ENCODE measurements around the gene B3GAT3. TPM values are rescaled to one million over a fixed set of nuclear protein-coding genes. Genes with fewer than 3 reads are reported as not detected.

The B3GAT3 gene
- total and polyA plus RNA-seq, 2 of the 8 experiments (the other 6 are each of a cell fraction or from before 2014, with no cell fraction given) = 28.0 to 39.0 TPM

DNA sequence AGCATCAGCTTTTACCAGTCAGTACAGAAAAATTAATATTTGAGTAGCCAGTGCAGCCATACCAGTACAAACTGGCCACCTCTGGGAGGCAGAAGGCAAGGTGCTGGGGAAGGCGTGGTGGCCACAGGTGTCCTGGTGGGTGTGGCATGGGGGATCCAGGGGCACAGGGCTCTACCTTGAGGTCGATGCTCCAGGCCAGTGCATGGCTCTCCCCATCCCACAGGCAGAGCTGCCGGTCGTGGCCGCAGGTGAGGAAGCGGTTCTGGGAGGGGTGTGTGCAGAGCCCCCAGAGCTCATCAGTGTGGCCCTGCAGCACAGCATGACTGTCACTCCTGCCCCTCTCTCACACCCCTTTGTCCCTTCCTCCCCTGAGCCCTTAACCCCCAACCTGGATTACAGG, 16.3 kb downstream of the B3GAT3 start:
- H3K4me3 ChIP-seq (ENCODE audit: extremely low read depth in 1 of 4, insufficient read depth in 2 of 4, low read depth in 3 of 4, low read length in 4 of 4) = no peak overlapping the region
- no peak for DNase-seq (ENCODE audit: low read depth in 1 of 2, low spot score in 2 of 2)
- no peak overlapping the region for H2BK120ac ChIP-seq (replicated peaks; ENCODE audit: low read depth, low read length)
- no peak overlapping the region for H2AK5ac ChIP-seq (ENCODE audit: low read depth, low read length)
- H3K4ac ChIP-seq (replicated peaks; ENCODE audit: insufficient read length, low read depth, low read length) = no peak overlapping the region
- no peaks in the 10 kb centered on the region for H3K9me3 ChIP-seq (ENCODE audit: insufficient read depth in 2 of 2, low read depth in 1 of 2, low read length in 1 of 2)
- H2BK12ac ChIP-seq (ENCODE audit: low read depth, low read length) = no peak overlapping the region
- FAIRE-seq = no peak
- H3K14ac ChIP-seq (ENCODE audit: insufficient read length) = no peak overlapping the region
- H3K27me3 ChIP-seq (replicated peaks in 1 of 4; ENCODE audit: control insufficient read depth in 3 of 4, extremely low read depth in 1 of 4, insufficient read depth in 3 of 4, low read length in 3 of 4) = peaks cover 0 to 13% (median 11%) of the 10 kb centered on the region in 4 experiments; a peak in 6 of 7 replicates
- H3K36me3 ChIP-seq (ENCODE audit: control insufficient read depth in 2 of 4, insufficient read depth in 4 of 4, low read length in 3 of 4) = no peaks in the 10 kb centered on the region; a peak in 2 of 8 replicates
- H3K18ac ChIP-seq (ENCODE audit: extremely low read depth, low read length) = no peak overlapping the region
- TF ChIP-seq KDM1A (IDR thresholded peaks at IDR 0.05; ENCODE audit: borderline replicate concordance, low read length) = no peak
- no peak for TF ChIP-seq POU5F1 (IDR thresholded peaks at IDR 0.05; ENCODE audit: low read depth, low read length)
- no peak for TF ChIP-seq GABPA (IDR thresholded peaks at IDR 0.05; ENCODE audit: borderline replicate concordance, insufficient read depth, low read length)
- no peak for TF ChIP-seq BRCA1 (IDR thresholded peaks at IDR 0.05; ENCODE audit: low read depth, low read length)
- no peak for TF ChIP-seq HDAC2 (IDR thresholded peaks at IDR 0.05; ENCODE audit: borderline replicate concordance in 1 of 2, low read depth in 2 of 2, low read length in 2 of 2)
- TF ChIP-seq RNF2 (IDR thresholded peaks at IDR 0.05; ENCODE audit: borderline replicate concordance, low read depth, low read length, missing control alignments, poor library complexity, severe bottlenecking) = no peak
- TF ChIP-seq SIRT6 (IDR thresholded peaks at IDR 0.05; ENCODE audit: low read length) = no peak
- no peak for TF ChIP-seq JUN (IDR thresholded peaks at IDR 0.05; ENCODE audit: low read depth, low read length)
- no peak overlapping the region for H2BK15ac ChIP-seq (ENCODE audit: low read length)
- no peak overlapping the region for H2BK20ac ChIP-seq (ENCODE audit: low read length)
- no peak overlapping the region for H3K23ac ChIP-seq (ENCODE audit: insufficient read length)
- peaks cover 19% of the 10 kb centered on the region; the same call in 1 of the 2 replicates for H3K23me2 ChIP-seq (ENCODE audit: low read depth, low read length)
- no peak overlapping the region for H3K56ac ChIP-seq (replicated peaks; ENCODE audit: insufficient read length, low read depth, low read length)
- peaks cover 3 to 25% (median 11%) of the 10 kb centered on the region in 4 experiments for H3K4me1 ChIP-seq (replicated peaks in 1 of 4; ENCODE audit: control insufficient read depth in 3 of 4, insufficient read depth in 4 of 4, low read length in 3 of 4)
- peaks cover 0 to 2% of the 10 kb centered on the region in 2 experiments for H4K20me1 ChIP-seq (replicated peaks in 1 of 2; ENCODE audit: control insufficient read depth in 1 of 2, insufficient read depth in 2 of 2, low read length in 2 of 2)
- H3K79me1 ChIP-seq (ENCODE audit: low read depth, low read length) = no peaks in the 10 kb centered on the region; the same call in 1 of the 2 replicates
- H2AFZ ChIP-seq (ENCODE audit: low read length) = no peak overlapping the region
- H3K27ac ChIP-seq (ENCODE audit: low read depth, low read length) = no peak overlapping the region
- H3K9ac ChIP-seq (replicated peaks in 1 of 4; ENCODE audit: extremely low read depth in 1 of 4, low read depth in 3 of 4, low read length in 3 of 4) = no peak overlapping the region
- no peak overlapping the region for H4K5ac ChIP-seq (ENCODE audit: insufficient read length, low read depth, low read length)
- H3K79me2 ChIP-seq (ENCODE audit: control insufficient read depth in 1 of 2, insufficient read depth in 2 of 2, low read length in 2 of 2) = peaks cover 0 to 5% of the 10 kb centered on the region in 2 experiments; a peak in 2 of 4 replicates
- 88% methylated on average over 6 of the region's 6 CpGs; no CpG with 5 or more reads in 1 of the 2 experiments for WGBS, 2 experiments (ENCODE audit: extremely low coverage in 1 of 2, insufficient coverage in 1 of 2, insufficient read length in 1 of 2, insufficient replicate concordance in 2 of 2, low coverage in 1 of 2, low lambda C conversion rate in 2 of 2, missing lambda C conversion rate in 1 of 2)
- no peak overlapping the region for H3K4me2 ChIP-seq (ENCODE audit: insufficient read depth in 1 of 2, low read depth in 2 of 2, low read length in 2 of 2)
- H2BK5ac ChIP-seq (ENCODE audit: low read depth, low read length) = no peak overlapping the region; the same call in 1 of the 2 replicates
- H4K8ac ChIP-seq (ENCODE audit: extremely low read depth, insufficient read depth, low read length) = no peak overlapping the region; the same call in 1 of the 2 replicates
- H4K91ac ChIP-seq (replicated peaks; ENCODE audit: insufficient read length, low read length) = no peak overlapping the region
- ChIA-PET POLR2A (ENCODE audit: partially characterized antibody) (interaction anchor here (0.7 to 15.8 kb wide), 7 partner anchors 9 to 236 kb away, joined by 4 to 235 read pairs (median 8); partner anchors contain the start of genes B3GAT3, C11orf98, CSKMT and EEF1G), CTCF (ENCODE audit: partially characterized antibody) (interaction anchor here (10.2 kb wide), 1 partner anchor 12 kb away, joined by 97 read pairs; the partner anchor contains the start of gene TUT1)

Measured in H1 (cell line).